Measurements from ENCODE around the gene CARS1. TPM values are rescaled to one million over a fixed set of nuclear protein-coding genes. Genes with fewer than 3 reads are reported as not detected.

The CARS1 gene
- total RNA-seq, 2 experiments from 2014 or later, result 74.6 to 81.5 TPM

DNA sequence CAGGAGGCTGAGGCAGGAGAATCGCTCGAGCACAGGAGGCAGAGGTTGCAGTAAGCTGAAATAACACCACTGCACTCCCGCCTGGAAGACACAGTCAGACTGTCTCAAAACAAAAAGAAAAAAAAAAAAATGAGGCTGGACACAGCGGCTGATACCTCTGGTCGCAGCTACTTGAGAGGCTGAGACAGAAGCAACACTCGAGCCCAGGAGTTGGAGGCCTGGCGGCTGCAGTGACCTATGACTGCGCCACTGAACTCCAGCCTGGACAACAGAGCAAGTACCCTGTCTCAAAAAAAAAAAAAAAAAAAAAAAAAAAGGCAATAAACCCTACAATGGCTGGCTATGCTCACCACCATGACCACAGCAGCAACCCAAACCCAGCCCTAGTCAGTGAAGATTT, 76.1 kb downstream of the CARS1 start:
- Mint-ChIP-seq H3K4me1 (ENCODE audit: low read depth) (peaks cover 69% of the 10 kb centered on the region), H3K4me3 (no peak overlapping the region), H3K9me3 (ENCODE audit: insufficient read depth) (no peaks in the 10 kb centered on the region), H3K27me3 (ENCODE audit: low read depth) (no peaks in the 10 kb centered on the region), H3K27ac (no peak overlapping the region), H3K36me3 (ENCODE audit: low read depth) (peaks cover 59% of the 10 kb centered on the region)
- DNase-seq (no peak), ATAC-seq (no peak)
- POLR2A ChIA-PET, result interaction anchor here (0.6 to 2.7 kb wide), 8 partner anchors 9 to 921 kb away, joined by 3 to 14 read pairs (median 4); no protein-coding TSS in a partner anchor
- CTCF ChIA-PET, result interaction anchor here (1.2 to 2.7 kb wide), 7 partner anchors 8 to 111 kb away, joined by 3 to 13 read pairs (median 4); no protein-coding TSS in a partner anchor

DNA sequence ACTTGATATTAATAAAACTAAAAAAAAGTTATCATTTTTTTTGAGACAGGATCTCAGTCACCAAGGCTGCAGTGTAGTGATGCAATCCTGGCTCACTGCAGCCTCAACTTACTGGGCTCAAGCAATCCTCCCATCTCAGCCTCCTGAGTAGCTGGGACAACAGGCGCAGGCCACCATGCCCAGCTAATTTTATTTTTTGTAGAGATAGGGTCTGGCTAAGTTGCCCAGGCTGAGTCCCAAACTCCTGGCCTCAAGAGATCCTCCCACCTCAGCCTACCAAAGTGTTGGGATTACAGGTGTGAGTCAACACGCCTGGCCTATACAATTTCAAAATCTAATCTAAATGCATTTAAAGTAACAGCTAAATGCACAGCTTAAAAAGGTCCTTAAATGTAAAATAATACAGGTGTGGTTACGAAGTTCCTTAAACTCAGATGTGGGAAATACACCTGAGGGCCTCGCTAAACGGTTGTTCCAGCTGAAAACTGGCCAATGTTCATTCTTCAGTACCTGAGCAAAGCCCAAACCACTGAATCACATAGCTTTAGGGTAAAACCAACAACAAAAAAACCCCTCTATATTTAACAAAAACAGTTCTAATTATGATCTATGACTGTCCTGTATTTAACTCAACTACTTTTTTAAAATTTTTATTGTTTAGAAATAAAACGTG, 76.9 kb downstream of the CARS1 start:
- Mint-ChIP-seq H3K36me3 (ENCODE audit: low read depth) (peaks cover 65% of the 10 kb centered on the region), H3K27ac (no peak overlapping the region), H3K4me1 (ENCODE audit: low read depth) (peaks cover 71% of the 10 kb centered on the region), H3K27me3 (ENCODE audit: low read depth) (no peaks in the 10 kb centered on the region), H3K9me3 (ENCODE audit: insufficient read depth) (no peaks in the 10 kb centered on the region), H3K4me3 (no peak overlapping the region)
- DNase-seq, result no peak
- ChIA-PET CTCF (interaction anchor here (1.2 to 3.2 kb wide), 8 partner anchors 9 to 112 kb away, joined by 3 to 14 read pairs (median 4); no protein-coding TSS in a partner anchor), POLR2A (interaction anchor here (0.6 to 2.7 kb wide), 8 partner anchors 9 to 35 kb away, joined by 3 to 14 read pairs (median 4); no protein-coding TSS in a partner anchor)
- no peak for ATAC-seq

DNA sequence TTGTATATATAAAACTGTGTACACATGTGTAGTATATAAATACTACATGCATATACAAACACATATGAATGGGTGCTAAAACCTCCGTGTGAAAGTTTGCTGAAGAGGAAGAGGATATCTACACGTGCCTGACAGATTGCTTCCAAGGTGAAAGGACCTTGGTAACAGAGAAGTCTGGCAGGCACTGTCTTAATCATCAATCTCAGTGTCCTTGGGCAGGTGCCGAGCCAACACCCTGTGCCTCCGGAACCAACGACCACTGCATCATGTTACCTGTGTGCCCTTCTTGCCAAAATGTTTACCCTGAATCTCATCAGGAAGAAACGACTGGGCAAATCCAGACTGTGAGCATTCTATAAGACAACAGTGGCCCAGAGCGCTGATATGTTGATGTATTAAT, 80.1 kb downstream of the CARS1 start:
- peaks cover 47% of the 10 kb centered on the region for H3K4me1 Mint-ChIP-seq (ENCODE audit: low read depth)
- no peak overlapping the region for H3K4me3 Mint-ChIP-seq
- ATAC-seq (no peak), DNase-seq (no peak)
- H3K27me3 Mint-ChIP-seq (ENCODE audit: low read depth), result no peaks in the 10 kb centered on the region
- peak overlapping the region; percentile 12 for H3K27ac Mint-ChIP-seq
- ChIA-PET POLR2A (interaction anchor here (2.5 kb wide), 1 partner anchor 38 kb away, joined by 14 read pairs; no protein-coding TSS in a partner anchor), CTCF (interaction anchor here (2.3 to 4.5 kb wide), 6 partner anchors 9 to 114 kb away, joined by 12 to 77 read pairs (median 14); no protein-coding TSS in a partner anchor)
- no peaks in the 10 kb centered on the region for H3K9me3 Mint-ChIP-seq (ENCODE audit: insufficient read depth)
- H3K36me3 Mint-ChIP-seq (ENCODE audit: low read depth), result peaks cover 68% of the 10 kb centered on the region

DNA sequence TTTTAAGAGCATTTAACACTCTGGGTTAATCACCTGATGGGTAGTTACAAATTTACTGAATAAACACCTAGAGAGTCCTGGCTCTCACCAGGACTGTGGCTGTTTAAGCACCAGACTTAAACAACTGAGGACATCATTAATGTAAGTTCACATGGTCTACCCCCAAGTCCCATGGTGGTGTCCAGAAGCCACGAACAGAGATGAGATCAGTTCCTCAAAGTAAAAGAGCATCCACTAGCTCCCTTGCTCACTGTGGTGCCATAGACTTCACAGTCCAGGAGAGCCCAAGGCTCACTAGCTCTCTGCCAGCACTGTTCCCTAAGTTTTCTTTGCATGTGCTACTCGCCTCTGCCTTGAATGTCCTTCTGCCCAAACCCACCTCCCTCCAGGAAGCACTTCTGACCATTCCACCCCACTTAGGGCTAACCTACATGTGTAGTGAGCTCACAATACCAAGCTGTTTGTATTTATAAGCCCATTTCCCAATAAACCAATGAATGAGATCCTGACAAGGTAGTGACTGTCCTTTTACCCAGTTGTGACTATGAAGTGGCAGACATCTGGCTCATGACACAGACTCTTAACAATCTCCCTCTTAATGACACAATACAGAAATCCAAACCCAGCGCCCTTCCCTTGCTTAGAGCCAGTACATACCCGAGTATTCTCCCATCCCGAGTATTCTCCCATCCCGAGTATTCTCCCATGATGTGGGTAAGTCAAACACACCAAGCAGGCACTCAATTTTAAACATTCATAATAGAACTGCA, 80.7 kb downstream of the CARS1 start:
- ChIA-PET CTCF (interaction anchor here (0.8 to 4.5 kb wide), 21 partner anchors 9 to 443 kb away, joined by 3 to 77 read pairs (median 8); no protein-coding TSS in a partner anchor), POLR2A (interaction anchor here (0.6 to 2.5 kb wide), 9 partner anchors 10 to 480 kb away, joined by 3 to 17 read pairs (median 4); no protein-coding TSS in a partner anchor)
- Mint-ChIP-seq H3K9me3 (ENCODE audit: insufficient read depth) (no peaks in the 10 kb centered on the region), H3K27ac (peak overlapping the region; percentile 65), H3K4me1 (ENCODE audit: low read depth) (peaks cover 40% of the 10 kb centered on the region), H3K36me3 (ENCODE audit: low read depth) (peaks cover 67% of the 10 kb centered on the region), H3K27me3 (ENCODE audit: low read depth) (no peaks in the 10 kb centered on the region), H3K4me3 (no peak overlapping the region)
- no peak for ATAC-seq
- no peak for DNase-seq

DNA sequence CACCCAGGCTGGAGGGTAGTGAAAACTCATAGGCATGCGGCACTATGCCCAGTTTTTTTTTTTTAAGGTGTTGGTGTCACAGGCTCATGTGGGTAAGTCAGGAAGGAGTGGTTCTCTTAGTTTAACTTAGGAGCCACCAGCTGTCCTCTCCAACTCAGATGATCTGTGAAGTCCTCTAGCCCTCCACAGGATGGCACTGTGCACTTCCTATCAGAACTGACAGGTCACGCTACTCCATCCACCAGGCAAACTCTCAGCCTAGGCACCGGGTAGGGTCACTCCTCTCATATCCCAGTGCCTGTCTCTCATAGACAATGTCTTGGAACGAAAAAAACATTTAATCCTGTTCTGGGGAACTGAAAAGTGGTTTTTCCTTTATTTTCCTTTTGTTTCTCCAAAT, 81.6 kb downstream of the CARS1 start:
- Mint-ChIP-seq H3K36me3 (ENCODE audit: low read depth) (peaks cover 76% of the 10 kb centered on the region), H3K4me3 (no peak overlapping the region), H3K9me3 (ENCODE audit: insufficient read depth) (no peaks in the 10 kb centered on the region), H3K4me1 (ENCODE audit: low read depth) (peaks cover 36% of the 10 kb centered on the region), H3K27ac (peak overlapping the region; percentile 43), H3K27me3 (ENCODE audit: low read depth) (no peaks in the 10 kb centered on the region)
- ChIA-PET POLR2A (interaction anchor here (0.6 to 2.5 kb wide), 10 partner anchors 14 to 479 kb away, joined by 3 to 17 read pairs (median 4); no protein-coding TSS in a partner anchor), CTCF (interaction anchor here (0.6 to 4.5 kb wide), 25 partner anchors 8 to 443 kb away, joined by 3 to 77 read pairs (median 6); partner anchors contain the start of gene NAP1L4)
- ATAC-seq (peak; percentile 90), DNase-seq (peak; percentile 70)

DNA sequence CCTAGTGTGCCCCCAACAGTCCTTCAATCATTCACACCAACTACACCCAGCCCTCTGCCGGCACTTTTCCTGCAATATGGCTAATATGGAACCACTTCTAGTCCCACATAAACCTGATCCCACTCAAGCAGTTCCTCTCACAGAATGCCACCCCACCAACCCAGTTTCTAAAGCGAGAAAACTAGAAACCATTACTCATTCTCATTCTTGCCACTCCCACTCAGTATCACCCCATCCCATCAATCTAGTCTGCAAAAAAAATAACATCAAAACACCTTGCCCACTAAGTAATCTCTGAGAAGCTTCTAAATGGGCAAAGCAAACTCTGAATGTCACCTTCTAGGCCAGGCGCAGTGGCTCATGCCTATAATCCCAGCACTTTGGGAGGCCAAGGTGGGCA, 83.0 kb downstream of the CARS1 start:
- H3K36me3 Mint-ChIP-seq (ENCODE audit: low read depth), result peaks cover 86% of the 10 kb centered on the region
- ChIA-PET CTCF (interaction anchor here (0.9 to 4.5 kb wide), 9 partner anchors 9 to 118 kb away, joined by 4 to 77 read pairs (median 14); no protein-coding TSS in a partner anchor), POLR2A (interaction anchor here (0.6 to 2.5 kb wide), 3 partner anchors 15 to 47 kb away, joined by 3 to 17 read pairs (median 4); partner anchors contain the start of gene NAP1L4)

DNA sequence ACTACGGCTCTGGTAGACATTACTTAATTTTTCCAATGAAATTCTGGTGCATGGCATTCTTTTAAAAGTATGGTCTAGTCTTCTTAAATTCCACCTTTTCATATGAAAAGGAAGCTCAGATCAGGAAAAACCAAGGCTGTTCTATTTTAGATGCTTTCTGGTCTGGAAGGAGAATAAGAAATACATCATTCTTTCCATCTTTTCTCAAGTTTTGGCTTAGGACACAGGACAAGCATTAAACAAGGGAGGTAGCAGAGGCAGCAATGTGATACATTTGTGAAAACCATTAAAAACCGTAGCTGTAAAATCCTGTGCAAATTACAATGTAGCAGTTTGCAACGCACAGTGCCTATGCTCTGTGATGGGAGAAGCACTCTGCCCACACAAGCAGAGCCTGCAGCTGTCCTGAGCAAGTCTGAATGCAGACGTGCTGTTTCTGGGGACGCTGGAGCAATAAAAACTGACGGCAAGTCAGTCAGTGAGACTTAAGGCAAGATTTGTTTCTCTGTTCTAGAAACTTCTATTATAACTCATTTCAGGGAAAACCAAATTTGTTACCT, 88.8 kb downstream of the CARS1 start:
- DNase-seq (no peak), ATAC-seq (no peak)
- Mint-ChIP-seq H3K36me3 (ENCODE audit: low read depth) (peaks cover 88% of the 10 kb centered on the region), H3K4me1 (ENCODE audit: low read depth) (peaks cover 16% of the 10 kb centered on the region), H3K4me3 (no peak overlapping the region), H3K27me3 (ENCODE audit: low read depth) (no peaks in the 10 kb centered on the region), H3K27ac (no peak overlapping the region), H3K9me3 (ENCODE audit: insufficient read depth) (no peaks in the 10 kb centered on the region)
- ChIA-PET POLR2A (interaction anchor here (0.6 to 1.5 kb wide), 5 partner anchors 11 to 47 kb away, joined by 3 to 7 read pairs (median 3); no protein-coding TSS in a partner anchor), CTCF (interaction anchor here (0.9 to 2.0 kb wide), 3 partner anchors 8 to 53 kb away, joined by 3 to 12 read pairs (median 5); no protein-coding TSS in a partner anchor)

More for the DNA sequence above, 83.0 kb downstream of the CARS1 start:
- Mint-ChIP-seq H3K4me1 (ENCODE audit: low read depth) (peaks cover 38% of the 10 kb centered on the region), H3K27ac (peak overlapping the region; percentile 3), H3K4me3 (no peak overlapping the region), H3K27me3 (ENCODE audit: low read depth) (no peaks in the 10 kb centered on the region), H3K9me3 (ENCODE audit: insufficient read depth) (no peaks in the 10 kb centered on the region)
- ATAC-seq, result no peak
- no peak for DNase-seq

DNA sequence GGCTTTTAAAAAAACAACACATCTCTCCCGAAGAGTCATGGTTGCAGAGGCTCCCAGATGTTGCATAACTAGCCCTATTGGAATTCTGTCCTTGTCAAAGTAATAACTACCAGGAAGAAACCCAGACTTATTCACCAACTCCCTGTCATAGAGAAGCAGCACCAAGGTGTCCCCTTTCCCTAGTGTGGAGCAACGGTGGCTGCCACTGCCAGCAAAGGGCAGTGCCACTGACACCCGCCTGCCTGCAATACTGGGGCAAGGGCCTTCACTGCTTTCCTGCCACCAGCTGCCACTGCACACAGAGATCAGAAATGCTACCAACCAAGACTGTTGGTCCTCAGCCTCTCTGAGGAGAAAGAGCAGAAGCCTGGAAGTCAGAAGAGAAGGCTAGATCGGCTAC, 92.4 kb downstream of the CARS1 start:
- DNase-seq, result no peak
- Mint-ChIP-seq H3K27me3 (ENCODE audit: low read depth) (no peaks in the 10 kb centered on the region), H3K4me3 (no peak overlapping the region), H3K27ac (no peak overlapping the region), H3K4me1 (ENCODE audit: low read depth) (peaks cover 29% of the 10 kb centered on the region), H3K9me3 (ENCODE audit: insufficient read depth) (no peaks in the 10 kb centered on the region), H3K36me3 (ENCODE audit: low read depth) (peaks cover 86% of the 10 kb centered on the region)
- CTCF ChIA-PET, result interaction anchor here (1.0 kb wide), 1 partner anchor 57 kb away, joined by 3 read pairs; no protein-coding TSS in a partner anchor
- POLR2A ChIA-PET, result interaction anchor here (0.8 to 2.1 kb wide), 2 partner anchors 25 to 56 kb away, joined by 3 to 5 read pairs; no protein-coding TSS in a partner anchor
- no peak for ATAC-seq

DNA sequence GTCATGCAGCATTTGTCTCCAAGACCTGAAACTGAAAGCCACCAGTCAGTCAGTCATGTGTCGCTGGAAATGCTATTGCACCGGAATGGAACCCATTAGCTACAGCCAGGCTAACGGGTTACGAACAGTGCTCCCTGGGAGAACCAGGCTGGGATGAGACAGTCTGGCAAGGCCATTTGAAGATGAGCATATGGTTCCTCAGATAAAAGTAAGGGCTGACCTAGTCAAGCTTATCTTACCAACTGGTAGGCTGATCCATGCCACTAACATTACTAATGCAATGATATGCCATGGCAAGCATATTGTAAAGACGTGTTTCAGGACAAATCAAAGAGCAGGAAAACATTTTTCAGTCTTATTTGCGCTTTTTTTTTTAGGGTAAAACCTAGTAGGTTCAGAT, 93.5 kb downstream of the CARS1 start:
- peaks cover 30% of the 10 kb centered on the region for H3K4me1 Mint-ChIP-seq (ENCODE audit: low read depth)
- peaks cover 88% of the 10 kb centered on the region for H3K36me3 Mint-ChIP-seq (ENCODE audit: low read depth)
- ATAC-seq, result no peak
- H3K9me3 Mint-ChIP-seq (ENCODE audit: insufficient read depth), result no peaks in the 10 kb centered on the region
- CTCF ChIA-PET, result interaction anchor here (1.1 kb wide), 1 partner anchor 58 kb away, joined by 3 read pairs; no protein-coding TSS in a partner anchor
- no peak overlapping the region for H3K4me3 Mint-ChIP-seq
- H3K27me3 Mint-ChIP-seq (ENCODE audit: low read depth), result no peaks in the 10 kb centered on the region
- H3K27ac Mint-ChIP-seq, result no peak overlapping the region
- DNase-seq, result no peak
- POLR2A ChIA-PET, result interaction anchor here (1.4 kb wide), 1 partner anchor 10 kb away, joined by 3 read pairs; no protein-coding TSS in a partner anchor

DNA sequence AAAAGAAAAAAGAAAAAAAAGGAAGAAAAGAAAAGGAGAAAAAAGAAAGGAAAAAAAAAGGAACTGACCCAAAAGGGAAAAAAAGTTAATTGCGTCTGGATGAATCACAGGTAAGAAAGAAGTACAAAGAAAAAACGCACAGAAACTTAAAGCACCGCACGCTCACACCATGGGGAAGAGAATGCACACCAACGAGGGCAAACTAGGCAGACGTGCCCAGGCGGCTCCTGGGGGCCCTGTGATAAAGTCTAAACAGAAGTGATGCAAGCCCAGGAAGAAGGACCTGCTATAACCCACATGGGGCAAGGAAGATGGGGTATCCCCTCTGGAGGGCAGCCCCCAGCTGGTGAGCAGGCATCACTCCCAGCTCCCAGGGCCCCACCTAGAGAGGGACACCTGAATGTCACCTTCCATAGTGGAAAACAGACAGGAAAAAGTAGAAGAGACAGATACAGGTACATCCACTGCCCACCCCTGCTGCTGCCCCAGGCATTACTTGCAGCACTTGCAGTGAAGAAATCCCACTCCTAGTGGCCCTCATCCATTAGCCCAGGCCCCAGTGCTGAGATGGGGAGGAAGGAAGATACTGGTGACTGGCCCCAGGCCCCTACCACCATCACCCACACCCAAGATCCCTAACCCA, 94.0 kb downstream of the CARS1 start:
- Mint-ChIP-seq H3K4me1 (ENCODE audit: low read depth) (peaks cover 26% of the 10 kb centered on the region), H3K36me3 (ENCODE audit: low read depth) (peaks cover 89% of the 10 kb centered on the region), H3K27me3 (ENCODE audit: low read depth) (no peaks in the 10 kb centered on the region), H3K4me3 (no peak overlapping the region), H3K27ac (peak overlapping the region; percentile 60), H3K9me3 (ENCODE audit: insufficient read depth) (no peaks in the 10 kb centered on the region)
- CTCF ChIA-PET, result interaction anchor here (1.1 kb wide), 1 partner anchor 58 kb away, joined by 3 read pairs; no protein-coding TSS in a partner anchor
- POLR2A ChIA-PET, result interaction anchor here (1.4 kb wide), 1 partner anchor 9 kb away, joined by 3 read pairs; no protein-coding TSS in a partner anchor
- DNase-seq, result no peak
- ATAC-seq, result no peak
